Stimulated activated CD8-positive, alpha-beta memory T cell treated with anti-CD3 and anti-CD28 coated beads, Interleukin-4, amount 100 ng/mL, for 24 hours (primary cell): ENCODE results near the gene AGPAT4.
"Not testable (repeated sequence)": the region's sequence is repeated elsewhere in the genome, so short reads cannot be mapped to it uniquely, and the experiment has no call there.

ENCODE experiments used
- DNase-seq: peaks from one replicate; pipeline ENCODE4 v3.0.0-alpha.2; 2020; ENCODE audit warnings: low read depth

AGPAT4 gene

GRCh38 chr6:161227004-161227960 lies 46.6 kb downstream of the AGPAT4 start:
- no peak for DNase-seq

GRCh38 chr6:161226009-161226964 lies 47.6 kb downstream of the AGPAT4 start:
- DNase-seq: no peak

GRCh38 chr6:161225681-161226008 lies 48.2 kb downstream of the AGPAT4 start:
- DNase-seq: no peak

- DNase-seq: not testable (repeated sequence)
Observed at GRCh38 chr6:161224951-161225680, 48.7 kb downstream of the AGPAT4 start.

- no peak for DNase-seq
Observed at GRCh38 chr6:161223646-161224045, 50.2 kb downstream of the AGPAT4 start.

- no peak for DNase-seq
Observed at GRCh38 chr6:161222706-161223234, 51.1 kb downstream of the AGPAT4 start.

GRCh38 chr6:161220346-161220745 lies 53.5 kb downstream of the AGPAT4 start:
- no peak for DNase-seq

- DNase-seq: no peak
Observed at GRCh38 chr6:161219680-161220079, 54.2 kb downstream of the AGPAT4 start.

- no peak for DNase-seq
Observed at GRCh38 chr6:161218222-161218621, 55.6 kb downstream of the AGPAT4 start.

- no peak for DNase-seq
Observed at GRCh38 chr6:161217628-161218027, 56.2 kb downstream of the AGPAT4 start.

GRCh38 chr6:161216616-161217205 lies 57.1 kb downstream of the AGPAT4 start:
- no peak for DNase-seq

GRCh38 chr6:161215876-161216615 lies 57.8 kb downstream of the AGPAT4 start:
- no peak for DNase-seq

GRCh38 chr6:161215193-161215592 lies 58.7 kb downstream of the AGPAT4 start:
- DNase-seq: no peak

GRCh38 chr6:161214722-161215121 lies 59.1 kb downstream of the AGPAT4 start:
- no peak for DNase-seq

- DNase-seq: no peak
Observed at GRCh38 chr6:161212902-161213301, 61.0 kb downstream of the AGPAT4 start.

- DNase-seq: no peak
Observed at GRCh38 chr6:161211380-161212035, 62.4 kb downstream of the AGPAT4 start.

- DNase-seq: no peak
Observed at GRCh38 chr6:161210857-161211256, 63.0 kb downstream of the AGPAT4 start.

GRCh38 chr6:161207200-161207599 lies 66.7 kb downstream of the AGPAT4 start:
- DNase-seq: no peak

GRCh38 chr6:161204866-161205557 lies 68.8 kb downstream of the AGPAT4 start:
- no peak for DNase-seq
